Activated CD4-positive, alpha-beta T cell treated with anti-CD3 and anti-CD28 coated beads for 24 hours (primary cell): Measurements from ENCODE around the gene GALNT15.

Source experiments
- DNase-seq, 2 donors: peaks; one replicate each; pipeline ENCODE4 v3.0.0-alpha.2; 2020; ENCODE audit warnings: low read depth in 2 of 2

Gene GALNT15

DNA sequence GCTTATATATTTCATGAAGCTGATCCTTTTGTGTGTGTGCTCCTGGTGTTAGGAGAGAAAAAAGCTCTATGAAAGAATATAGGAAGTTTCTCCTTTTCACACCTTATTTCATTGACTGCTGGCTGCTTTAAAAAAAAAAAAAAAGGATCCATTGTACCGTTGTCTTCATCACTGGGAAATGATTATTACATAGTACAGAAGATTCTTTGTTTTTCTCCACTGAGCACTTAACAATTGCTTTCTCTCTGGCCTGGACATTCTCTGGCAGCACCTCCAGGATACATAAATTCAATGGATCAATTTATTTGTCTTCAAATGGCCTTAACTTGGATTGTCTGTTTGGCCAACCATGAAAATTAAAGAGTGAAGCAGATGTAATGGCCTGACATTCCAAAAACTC, 53.1 kb downstream of the GALNT15 start:
- DNase-seq, result no peak

DNA sequence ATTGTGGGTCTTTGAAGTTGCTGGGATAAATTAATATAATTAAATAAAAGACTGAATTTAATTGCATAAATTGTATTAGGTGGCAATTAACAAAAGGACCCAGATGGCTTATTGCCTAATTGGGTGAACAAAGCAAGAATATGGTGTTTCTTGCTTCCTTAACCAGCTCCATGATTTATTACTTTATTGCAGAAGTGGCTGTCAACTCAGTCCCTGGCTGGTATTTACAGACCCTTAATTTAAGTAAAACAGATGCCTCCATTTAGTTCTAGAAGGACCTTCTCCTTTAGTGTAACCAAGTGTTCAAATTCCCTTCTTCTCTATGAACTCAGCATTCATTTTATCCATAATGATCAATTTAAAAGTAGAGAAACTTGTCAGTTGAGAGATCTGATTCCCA, 55.2 kb downstream of the GALNT15 start:
- DNase-seq, result no peak

- DNase-seq, result no peak
Measured at GRCh38 chr3:16231983-16232382, 57.5 kb downstream of the GALNT15 start.

- no peak for DNase-seq
Measured at GRCh38 chr3:16233806-16234205, 59.3 kb downstream of the GALNT15 start.

DNA sequence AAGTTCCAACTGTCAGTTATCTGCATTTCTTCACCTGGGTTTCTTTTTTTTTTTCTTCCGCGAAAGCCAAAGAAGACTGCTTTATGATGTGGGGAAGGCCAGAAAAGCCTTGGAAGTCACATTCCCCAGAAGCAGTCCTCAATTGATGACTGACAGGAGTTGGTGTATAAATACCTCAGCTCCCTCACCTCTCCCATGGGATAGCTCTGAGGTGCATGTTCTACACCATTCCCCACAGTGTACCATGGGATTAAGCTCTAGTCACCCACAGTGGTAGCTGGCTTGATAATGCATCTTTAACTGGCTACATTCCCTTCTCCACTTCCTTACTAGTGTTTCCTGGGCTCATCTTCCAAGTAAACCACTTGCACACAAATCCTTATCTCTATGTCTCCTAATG, 59.8 kb downstream of the GALNT15 start:
- DNase-seq, result no peak

DNA sequence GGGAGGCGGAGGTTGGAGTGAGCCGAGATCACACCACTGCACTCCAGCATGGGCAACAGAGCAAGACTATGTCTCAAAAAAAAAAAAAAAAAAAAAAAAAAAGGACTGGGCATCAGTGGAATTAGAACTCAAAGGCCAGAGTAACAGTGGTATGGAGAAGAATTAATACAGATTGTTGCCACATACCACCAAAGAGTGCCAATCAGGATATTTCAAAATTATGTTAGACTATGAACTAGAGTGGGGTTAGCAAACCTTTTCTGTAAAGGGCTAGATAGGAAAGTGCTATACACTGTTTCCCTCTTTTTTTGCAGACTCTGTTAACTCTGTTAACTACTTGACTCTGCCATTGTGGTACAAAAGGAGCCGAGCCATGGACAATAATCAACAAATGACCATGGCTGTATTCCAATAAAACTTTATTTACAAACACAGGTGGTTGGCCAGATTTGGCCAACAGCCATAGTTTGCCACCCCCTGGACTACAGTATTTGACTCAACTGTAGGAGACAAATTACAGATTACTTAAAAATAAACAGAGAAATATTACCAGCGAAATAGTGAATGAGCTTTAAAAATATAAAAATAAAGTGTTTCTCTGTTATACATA, 61.7 kb downstream of the GALNT15 start:
- no peak for DNase-seq

DNA sequence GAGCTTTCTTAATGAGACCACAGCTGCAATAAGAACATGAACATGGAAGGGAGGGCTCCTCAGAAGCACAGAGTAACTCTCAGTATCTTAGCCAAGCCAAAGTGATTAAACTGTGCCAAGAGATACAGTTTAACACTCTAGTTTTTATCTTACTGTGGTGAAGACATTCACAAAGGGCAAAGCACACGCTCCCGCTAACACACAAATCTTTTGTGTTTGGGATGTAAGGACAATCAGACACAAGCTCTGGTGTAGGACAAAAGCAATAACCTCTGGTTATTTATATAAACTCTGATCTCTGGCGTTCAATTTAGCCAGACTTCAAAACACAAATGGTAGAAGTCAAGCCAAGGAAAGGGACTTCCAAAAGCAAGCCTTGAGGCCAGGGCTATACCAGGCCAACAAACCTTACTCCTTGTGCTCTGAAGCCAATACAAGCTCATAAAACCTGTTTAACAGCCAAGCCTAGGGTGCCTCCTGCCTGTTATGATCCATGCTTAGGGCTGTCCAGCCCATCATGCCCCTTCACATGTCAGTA, 62.4 kb downstream of the GALNT15 start:
- no peak for DNase-seq

- DNase-seq, result no peak
Measured at GRCh38 chr3:16239086-16239770, 64.7 kb downstream of the GALNT15 start.

- no peak for DNase-seq
Measured at GRCh38 chr3:16239780-16240179, 65.3 kb downstream of the GALNT15 start.

GRCh38 chr3:16240229-16241023, 65.9 kb downstream of the GALNT15 start:
- no peak for DNase-seq

- DNase-seq, result no peak
Measured at GRCh38 chr3:16241225-16241624, 66.7 kb downstream of the GALNT15 start.

DNA sequence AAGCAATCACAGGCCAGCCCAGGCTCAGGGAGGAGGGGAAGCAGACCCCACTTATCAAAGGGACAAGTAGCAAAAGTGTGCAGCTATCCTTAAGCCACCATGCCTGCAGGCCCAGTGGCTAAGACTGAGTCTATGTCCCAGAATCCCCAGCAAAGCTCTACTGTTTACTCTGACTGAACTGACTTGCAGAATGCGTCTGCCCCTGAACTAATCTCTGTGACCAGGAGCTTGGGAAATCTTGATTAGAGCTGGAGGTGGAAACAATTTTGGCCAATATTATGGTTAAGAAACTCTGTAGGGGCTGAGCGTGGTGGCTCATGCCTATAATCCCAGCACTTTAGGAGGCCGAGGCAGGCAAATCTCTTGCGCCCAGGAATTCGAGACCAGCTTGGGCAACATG, 67.7 kb downstream of the GALNT15 start:
- DNase-seq, result no peak

DNA sequence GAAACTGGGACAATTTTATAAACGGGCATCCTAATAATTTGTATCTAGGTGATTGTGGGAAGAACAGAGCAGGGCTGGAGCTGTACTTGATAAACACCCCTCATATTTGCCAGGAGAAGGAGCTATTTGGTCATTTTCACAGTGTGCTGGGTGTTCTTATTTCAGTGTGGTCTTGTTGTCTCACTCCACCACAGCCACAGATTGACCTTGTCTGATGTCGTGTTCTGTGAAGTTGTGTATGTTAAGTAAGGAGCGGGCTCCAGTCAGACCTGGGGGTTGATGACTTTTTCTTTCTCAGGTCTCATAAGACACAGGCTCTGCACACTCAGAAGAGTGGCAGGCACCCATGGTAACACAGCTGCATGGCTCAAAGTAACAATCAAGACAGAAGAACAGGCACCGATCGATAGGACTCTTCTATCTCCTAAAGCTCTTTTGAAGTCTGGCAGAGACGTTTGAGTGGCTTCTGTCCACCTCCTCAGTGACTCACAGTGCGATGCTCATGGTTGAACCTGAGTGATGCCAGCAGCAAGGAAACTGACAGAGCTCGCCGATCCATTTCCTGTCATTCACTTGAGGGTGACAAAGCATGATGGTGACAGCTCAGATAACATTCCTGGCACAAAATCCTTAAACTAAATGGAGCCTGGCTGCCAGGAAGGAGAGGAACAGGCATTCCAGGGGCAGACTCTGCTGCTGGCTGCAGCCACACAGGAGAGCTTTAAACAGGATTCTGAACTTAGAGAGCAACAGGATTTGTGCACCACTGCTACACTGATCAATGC, 69.4 kb downstream of the GALNT15 start:
- DNase-seq, result no peak

DNA sequence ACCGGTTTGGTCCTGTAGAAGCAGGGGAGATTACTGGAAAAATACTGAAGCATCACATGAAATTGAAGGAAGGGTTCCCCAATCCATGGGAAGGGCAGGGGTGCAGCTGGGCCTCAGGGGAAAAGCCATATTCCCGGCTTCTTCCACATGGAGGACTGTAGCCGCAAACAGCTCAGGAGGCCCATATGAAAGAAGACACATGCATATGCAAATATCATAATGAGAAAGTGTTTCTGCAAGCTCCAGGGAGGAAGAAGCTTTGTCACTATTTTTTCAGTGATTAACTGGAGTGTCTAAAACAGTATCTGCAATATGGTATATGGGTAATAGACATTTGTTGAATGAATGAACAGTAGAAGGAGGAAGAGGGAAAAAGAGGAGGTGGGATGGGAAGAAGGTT, 71.1 kb downstream of the GALNT15 start:
- no peak for DNase-seq

GRCh38 chr3:16247282-16248061, 73.0 kb downstream of the GALNT15 start:
- peak; percentile 64 to 68 for DNase-seq

DNA sequence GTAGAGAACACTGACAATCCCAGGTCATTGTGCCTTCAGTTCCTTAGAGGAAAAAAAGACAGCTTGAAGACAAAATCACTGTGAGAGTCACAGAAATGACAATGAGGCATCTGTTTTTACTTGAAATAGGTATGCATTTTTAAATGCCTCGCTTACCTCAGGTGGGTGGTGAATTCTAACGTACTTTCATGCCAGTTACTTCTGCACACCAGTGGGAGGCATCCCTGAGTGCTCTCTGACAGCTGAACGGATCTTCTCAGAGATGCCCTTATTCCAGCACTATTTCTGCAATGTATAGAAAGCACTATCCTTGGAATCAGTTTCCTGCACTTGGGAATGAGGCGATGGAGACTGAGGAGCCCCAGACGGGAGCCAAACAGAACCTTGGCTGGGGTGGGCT, 74.1 kb downstream of the GALNT15 start:
- DNase-seq, result no peak

DNA sequence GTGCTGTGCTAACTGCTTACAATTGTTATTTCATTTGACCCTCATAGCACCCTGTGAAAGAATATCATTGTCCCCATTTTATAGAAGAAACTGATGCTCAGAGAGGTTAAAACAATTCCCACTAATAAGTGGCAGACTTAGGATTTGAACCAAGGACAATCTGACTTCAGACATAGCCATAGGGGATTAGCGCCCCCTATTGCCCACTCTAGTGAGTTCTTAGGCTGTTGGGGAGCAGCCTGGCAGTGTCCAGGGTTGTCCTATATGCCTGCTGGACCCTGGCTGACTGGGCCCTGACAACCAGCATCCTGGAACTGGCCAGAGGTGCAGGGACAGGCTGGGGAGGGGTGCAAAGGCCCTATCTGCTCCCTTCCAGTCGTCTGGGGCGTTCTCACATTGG, 74.9 kb downstream of the GALNT15 start:
- DNase-seq, result no peak

- DNase-seq, result no peak
Measured at GRCh38 chr3:16249886-16250285, 75.4 kb downstream of the GALNT15 start.

GRCh38 chr3:16251316-16252085, 77.0 kb downstream of the GALNT15 start:
- no peak for DNase-seq

- no peak for DNase-seq
Measured at GRCh38 chr3:16252243-16252978, 77.9 kb downstream of the GALNT15 start.
